HG03095 (cell line): ENCODE measurements around the gene PALM2AKAP2.
"Not testable (repeated sequence)": the region's sequence is repeated elsewhere in the genome, so short reads cannot be mapped to it uniquely, and the experiment has no call there.

Source experiments
- ATAC-seq: cut with Tn5 transposase; IDR thresholded peaks from one replicate; pipeline ENCODE4 v1.9.1; 2021; ENCODE audit warnings: moderate library complexity; ENCODE audit not compliant: unreplicated experiment

Gene PALM2AKAP2

DNA sequence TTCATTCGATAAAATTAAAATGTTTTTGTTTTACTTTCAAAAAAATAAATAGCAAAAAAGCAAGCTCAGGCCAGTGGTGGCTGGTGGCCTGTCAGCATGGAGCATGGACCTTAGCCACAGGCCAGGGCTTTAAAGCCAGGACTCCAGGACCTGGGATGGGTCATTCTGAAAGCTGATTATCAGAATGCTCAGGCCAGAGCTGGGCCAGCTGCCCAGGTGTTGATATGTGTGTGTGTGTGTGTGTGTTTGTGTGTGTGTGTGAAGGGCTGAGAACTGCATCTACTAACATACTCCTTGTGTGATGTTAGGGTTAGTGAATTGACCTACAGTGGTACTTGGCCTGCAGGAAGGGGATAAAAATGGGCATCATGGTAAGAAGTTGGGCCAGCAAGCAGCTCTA lies 21.5 kb downstream of the PALM2AKAP2 start:
- no peak for ATAC-seq

GRCh38 chr9:109802491-109802890 lies 22.5 kb downstream of the PALM2AKAP2 start:
- no peak for ATAC-seq

DNA sequence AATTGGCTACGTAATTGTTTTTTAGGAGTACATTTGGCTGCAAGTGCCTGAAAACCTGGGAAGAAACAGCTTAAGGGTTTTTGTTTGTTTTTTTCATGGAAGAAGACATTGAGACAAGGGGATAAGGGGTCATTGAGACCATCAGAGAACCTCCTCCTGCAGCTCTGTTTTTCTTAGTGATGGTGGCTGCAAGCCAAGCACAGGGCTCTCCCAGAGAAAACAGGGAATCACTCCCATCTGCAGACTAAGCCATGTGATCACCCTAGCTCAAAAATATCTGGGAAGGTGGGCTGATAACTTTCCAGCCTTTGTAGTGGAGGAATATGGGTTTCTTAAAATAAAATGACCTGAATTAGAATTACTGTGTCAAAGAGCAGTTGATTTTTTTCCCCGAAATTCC lies 25.1 kb downstream of the PALM2AKAP2 start:
- ATAC-seq, result no peak

- ATAC-seq, result no peak
These were observed 26.6 kb downstream of the PALM2AKAP2 start for GRCh38 chr9:109806506-109807115.

DNA sequence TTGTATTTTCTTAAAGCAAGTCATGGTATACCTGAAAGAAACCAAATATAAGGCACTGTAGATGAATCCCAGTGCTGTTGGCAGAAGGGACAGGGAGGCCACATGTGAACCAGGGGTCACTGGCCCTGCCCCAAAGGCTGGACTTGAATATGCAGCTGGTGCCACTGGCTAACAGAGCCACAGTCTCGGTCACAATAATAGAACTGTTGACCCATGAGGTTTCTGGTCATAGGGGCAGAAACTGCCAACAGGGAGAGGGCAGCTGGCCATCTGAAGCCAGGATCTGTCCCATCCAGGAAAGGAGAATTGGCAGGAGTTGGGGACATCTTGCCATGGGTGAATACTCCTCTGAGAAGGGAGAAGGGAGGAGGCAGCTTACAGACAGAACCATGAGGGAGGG lies 31.9 kb downstream of the PALM2AKAP2 start:
- ATAC-seq, result no peak

DNA sequence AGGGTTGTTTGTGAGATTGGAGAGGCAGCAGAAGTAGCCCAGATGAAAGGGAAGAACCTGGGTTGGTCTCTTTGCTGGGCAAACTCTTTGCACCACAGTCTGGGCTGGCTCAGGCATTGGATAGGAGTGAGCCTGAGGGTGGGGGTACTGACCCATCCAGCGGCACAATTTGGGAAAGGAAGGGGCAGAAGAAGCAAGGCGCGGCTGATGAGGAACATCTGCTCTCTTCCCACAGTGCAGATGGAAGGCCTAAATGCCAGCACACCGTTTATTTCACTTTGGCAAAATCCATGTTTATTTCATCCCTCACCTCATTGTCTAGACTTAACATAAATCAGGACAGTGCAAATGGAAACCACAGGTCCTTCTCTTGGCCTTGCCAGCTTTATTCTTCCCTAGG lies 32.3 kb downstream of the PALM2AKAP2 start:
- no peak for ATAC-seq

- no peak for ATAC-seq
These were observed 32.9 kb downstream of the PALM2AKAP2 start for GRCh38 chr9:109812818-109813281.

- no peak for ATAC-seq
These were observed 33.3 kb downstream of the PALM2AKAP2 start for GRCh38 chr9:109813303-109813702.

DNA sequence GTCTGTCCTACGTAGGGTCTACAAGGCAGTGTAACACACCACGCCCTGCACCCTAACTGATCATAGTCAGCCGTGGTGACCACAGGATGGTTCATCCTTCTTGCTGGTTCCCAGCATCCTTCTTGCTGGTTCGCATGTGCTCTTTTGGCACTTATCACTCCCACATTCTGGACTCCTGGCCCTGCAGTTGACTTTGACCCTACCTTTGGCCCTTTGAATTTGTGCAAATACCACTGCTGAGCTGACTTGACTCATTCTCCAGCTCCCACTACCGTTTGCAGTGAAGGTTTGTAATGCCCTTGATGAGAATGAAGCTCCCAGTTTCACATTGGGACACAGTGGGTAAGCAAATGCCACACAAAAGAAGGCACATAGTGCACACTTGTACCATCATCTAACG lies 33.8 kb downstream of the PALM2AKAP2 start:
- no peak for ATAC-seq

DNA sequence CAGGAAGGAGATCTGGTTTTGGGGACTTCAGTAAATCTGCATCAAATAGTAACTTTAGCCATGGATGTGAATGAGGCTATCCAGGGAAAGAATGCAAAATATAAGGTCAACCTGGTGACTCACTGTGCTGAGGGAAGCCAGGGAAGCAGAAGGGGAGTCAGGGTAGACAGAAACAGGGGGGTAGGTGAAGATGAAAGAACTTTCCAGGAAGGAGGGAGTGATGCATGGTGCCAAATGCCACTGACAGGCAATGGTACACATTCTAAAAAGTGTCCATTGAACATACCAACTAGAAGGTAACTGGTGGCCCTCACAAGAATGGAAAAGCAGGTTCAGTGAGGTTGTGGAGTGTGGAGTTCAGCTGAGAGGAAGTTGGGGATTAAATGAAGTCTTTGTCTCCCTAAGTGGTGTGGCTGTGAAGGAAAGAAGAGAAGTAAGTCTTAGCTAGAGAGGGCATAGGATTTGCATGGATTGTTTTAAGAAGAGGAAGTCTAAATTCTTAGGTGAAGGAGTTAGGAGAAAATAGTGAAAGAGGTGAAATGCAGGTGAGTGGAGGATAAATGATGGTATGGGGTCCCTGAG lies 35.5 kb downstream of the PALM2AKAP2 start:
- no peak for ATAC-seq

- no peak for ATAC-seq
These were observed 36.5 kb downstream of the PALM2AKAP2 start for GRCh38 chr9:109816490-109816889.

GRCh38 chr9:109817146-109817845 lies 37.3 kb downstream of the PALM2AKAP2 start:
- ATAC-seq, result no peak

DNA sequence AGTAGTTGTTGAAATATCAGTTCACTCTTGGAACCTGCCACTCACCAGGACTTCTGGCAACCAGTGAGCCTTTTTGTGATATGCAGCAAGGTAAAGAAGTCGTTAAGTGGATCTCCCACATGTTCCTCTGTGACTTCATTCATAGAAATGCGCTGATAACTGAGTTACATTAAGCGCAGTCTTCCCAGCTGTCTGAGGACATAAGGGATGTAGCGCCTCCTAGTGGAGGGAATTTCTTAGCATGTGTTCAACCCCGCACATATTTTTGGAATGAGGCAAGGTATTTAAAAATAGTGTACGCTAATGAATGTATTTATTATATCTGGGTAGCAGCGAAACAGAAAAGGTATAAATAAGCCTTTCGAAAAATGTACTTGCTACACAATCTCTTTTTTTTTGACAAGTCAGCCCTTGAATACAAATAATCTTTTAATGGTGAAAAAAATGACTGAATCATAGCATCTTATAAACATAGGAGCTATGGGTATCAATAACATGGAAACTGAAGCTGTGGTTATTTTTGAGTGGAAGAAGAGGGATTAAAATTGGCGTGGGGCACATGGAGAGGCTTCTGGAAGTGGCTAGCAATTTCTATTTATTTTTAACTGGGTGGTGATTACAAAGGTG lies 38.0 kb downstream of the PALM2AKAP2 start:
- peak; percentile 72 for ATAC-seq

DNA sequence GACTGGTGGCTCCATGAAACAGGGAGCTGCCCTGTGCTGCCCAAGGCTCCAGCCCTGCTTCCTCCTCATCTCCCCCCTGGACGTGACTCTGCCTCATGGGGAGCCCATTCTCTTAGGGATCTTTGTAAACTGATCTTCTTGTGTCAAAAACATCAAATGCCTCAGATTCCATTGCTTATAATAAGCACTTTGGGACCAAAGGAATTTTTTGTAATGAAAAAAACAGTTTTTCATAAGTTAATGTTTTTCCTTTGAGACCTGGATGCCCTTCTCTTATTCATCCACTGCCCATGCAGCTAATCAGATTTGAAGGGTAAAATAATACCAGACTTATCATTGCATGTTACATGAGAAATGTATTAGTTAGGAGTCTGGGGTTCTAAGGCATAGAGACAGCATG lies 41.7 kb downstream of the PALM2AKAP2 start:
- no peak for ATAC-seq

DNA sequence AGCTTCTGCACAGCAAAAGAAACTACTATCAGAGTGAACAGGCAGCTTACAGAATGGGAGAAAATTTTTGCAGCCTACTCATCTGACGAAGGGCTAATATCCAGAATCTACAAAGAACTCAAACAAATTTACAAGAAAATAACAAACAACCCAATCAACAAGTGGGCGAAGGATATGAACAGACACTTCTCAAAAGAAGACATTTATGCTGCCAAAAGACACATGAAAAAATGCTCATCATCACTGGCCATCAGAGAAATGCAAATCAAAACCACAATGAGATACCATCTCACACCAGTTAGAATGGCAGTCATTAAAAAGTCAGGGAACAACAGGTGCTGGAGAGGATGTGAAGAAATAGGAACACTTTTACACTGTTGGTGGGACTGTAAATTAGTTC lies 45.4 kb downstream of the PALM2AKAP2 start:
- not testable (repeated sequence) for ATAC-seq

- no peak for ATAC-seq
These were observed 46.6 kb downstream of the PALM2AKAP2 start for GRCh38 chr9:109826559-109826958.

DNA sequence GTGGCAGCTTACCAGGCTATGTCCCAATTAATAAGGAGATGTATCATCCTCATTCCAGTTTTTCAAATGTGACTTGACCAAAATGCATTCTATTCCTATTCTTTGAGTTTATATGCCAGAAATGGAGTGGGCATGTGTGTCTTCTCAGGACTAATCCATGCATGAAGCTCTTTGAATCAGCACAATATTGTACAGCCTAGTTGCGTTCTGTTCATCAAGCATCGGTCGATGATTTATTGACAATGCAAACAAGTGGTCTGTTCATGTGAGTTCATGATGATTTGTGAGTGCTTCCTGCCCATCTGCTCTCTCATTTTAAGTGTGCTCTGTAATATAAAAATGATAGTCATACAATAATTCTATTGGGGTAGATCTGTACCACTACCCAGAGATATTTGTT lies 48.3 kb downstream of the PALM2AKAP2 start:
- ATAC-seq, result no peak
